ENCODE data around the gene CCDC112. TPM values are rescaled to one million over a fixed set of nuclear protein-coding genes. Genes with fewer than 3 reads are reported as not detected.
A peak's percentile ranks its signal among the peaks of the same experiment; 100 is the strongest.
"Not testable (repeated sequence)": the region's sequence is repeated elsewhere in the genome, so short reads cannot be mapped to it uniquely, and the experiment has no call there.

The CCDC112 gene
- 1 to 10 TPM; 1.4 to 1.7 TPM for total RNA-seq

- Mint-ChIP-seq H3K27ac (peak within 1 kb of the TSS; percentile 34), H3K36me3 (ENCODE audit: low read depth) (no peaks in the 10 kb centered on the region), H3K9me3 (peaks cover 5% of the 10 kb centered on the region), H3K27me3 (no peaks in the 10 kb centered on the region), H3K4me1 (peaks cover 5% of the 10 kb centered on the region), H3K4me3 (peak within 1 kb of the TSS; percentile 84)
- ATAC-seq (replicated peaks), result peak; percentile 91
Observed at GRCh38 chr5:115296124-115297022, at the start of gene CCDC112. Gene CCDC112 (minus strand): TSS chr5:115296654. CDS start chr5:115296543, 111 bp downstream.

DNA sequence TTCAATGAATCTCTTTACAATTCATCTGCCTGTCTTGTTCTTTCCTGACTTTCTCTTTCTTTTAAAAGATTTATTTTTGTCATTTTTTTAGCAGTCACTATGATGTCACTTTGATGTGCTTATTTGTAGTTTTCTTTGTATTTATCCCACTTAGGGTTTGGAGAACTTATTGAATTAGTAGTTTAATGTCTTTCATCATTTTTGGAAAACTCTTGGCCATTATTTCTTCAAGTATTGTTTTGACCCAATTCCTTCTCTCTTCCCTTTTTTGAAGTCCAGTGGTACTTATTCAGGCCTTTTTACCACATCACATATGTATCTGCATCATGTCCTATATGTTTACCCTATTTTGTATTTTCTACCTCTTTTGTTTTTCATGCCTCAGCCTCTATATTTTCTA, 48.9 kb upstream of the CCDC112 start:
- no peak overlapping the region for H3K4me3 Mint-ChIP-seq
- H3K36me3 Mint-ChIP-seq (ENCODE audit: low read depth), result no peaks in the 10 kb centered on the region
- peaks cover 15% of the 10 kb centered on the region for H3K27me3 Mint-ChIP-seq
- no peak overlapping the region for H3K27ac Mint-ChIP-seq
- no peaks in the 10 kb centered on the region for H3K4me1 Mint-ChIP-seq
- no peak for ATAC-seq (replicated peaks)
- no peaks in the 10 kb centered on the region for H3K9me3 Mint-ChIP-seq

GRCh38 chr5:115343855-115344254, 47.4 kb upstream of the CCDC112 start:
- peaks cover 18% of the 10 kb centered on the region for H3K27me3 Mint-ChIP-seq
- ATAC-seq (replicated peaks), result no peak
- H3K27ac Mint-ChIP-seq, result no peak overlapping the region
- H3K9me3 Mint-ChIP-seq, result no peaks in the 10 kb centered on the region
- H3K4me3 Mint-ChIP-seq, result no peak overlapping the region
- no peaks in the 10 kb centered on the region for H3K36me3 Mint-ChIP-seq (ENCODE audit: low read depth)
- H3K4me1 Mint-ChIP-seq, result no peaks in the 10 kb centered on the region

DNA sequence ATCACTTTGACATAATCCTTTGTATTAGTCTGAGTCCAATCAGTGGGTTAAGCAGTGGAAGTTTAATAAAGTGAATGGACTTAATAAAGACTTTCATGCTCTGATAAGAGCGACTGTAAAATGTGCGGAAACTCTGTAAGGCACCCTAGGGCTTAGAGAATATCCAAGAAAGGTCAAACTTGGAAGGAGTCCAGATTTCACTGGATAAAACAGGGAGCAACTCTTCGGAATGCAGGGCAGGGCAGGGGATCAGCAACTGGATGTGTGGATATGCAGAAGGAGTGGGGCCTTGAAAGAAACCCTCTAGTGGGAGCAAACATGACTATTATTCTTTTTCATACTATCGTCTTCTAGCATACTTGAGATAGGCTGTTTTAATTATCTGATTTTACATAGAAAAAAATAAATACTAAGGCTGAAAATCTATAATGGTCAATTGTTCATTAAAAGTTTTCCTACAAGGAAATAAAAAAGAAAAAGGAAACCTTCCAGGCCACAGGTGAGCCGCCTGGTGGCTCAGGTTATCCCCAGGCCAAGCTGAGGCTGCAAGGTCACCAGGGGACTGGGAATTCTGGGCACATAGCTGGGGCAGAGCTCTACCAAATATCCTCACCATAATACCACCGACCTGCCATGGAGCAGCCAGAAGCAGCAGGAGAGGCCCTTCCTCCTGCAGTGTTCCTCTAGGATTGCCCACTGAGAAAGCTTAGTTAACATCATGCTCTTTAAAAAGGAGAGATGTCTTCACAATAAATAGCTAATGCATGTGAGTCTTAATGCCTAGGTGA, 46.3 kb upstream of the CCDC112 start:
- H3K36me3 Mint-ChIP-seq (ENCODE audit: low read depth), result no peaks in the 10 kb centered on the region
- ATAC-seq (replicated peaks), result no peak
- H3K27me3 Mint-ChIP-seq, result peaks cover 24% of the 10 kb centered on the region

DNA sequence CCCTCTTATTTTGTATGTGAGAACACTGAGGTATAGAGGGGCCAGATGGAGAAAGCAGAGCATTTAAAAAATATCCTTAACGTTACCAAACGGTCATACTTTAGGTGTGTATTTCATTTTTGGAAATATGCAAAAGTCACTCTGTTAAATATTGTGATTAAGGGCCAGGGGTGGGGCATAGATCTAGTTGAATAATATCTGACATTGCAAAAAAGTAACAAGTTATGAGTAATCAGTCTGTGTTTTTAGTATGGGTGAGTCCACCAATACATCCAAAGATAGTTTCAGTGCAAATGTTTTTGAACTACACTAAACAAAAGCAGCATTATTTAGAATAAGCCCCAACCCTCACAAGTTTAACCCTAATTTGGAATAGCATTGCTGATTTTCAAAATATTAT, 45.3 kb upstream of the CCDC112 start:
- no peak overlapping the region for H3K27ac Mint-ChIP-seq
- no peak for ATAC-seq (replicated peaks)
- no peaks in the 10 kb centered on the region for H3K36me3 Mint-ChIP-seq (ENCODE audit: low read depth)
- no peaks in the 10 kb centered on the region for H3K9me3 Mint-ChIP-seq
- no peaks in the 10 kb centered on the region for H3K4me1 Mint-ChIP-seq
- H3K4me3 Mint-ChIP-seq, result no peak overlapping the region
- peaks cover 21% of the 10 kb centered on the region for H3K27me3 Mint-ChIP-seq

More for the DNA sequence above, 46.3 kb upstream of the CCDC112 start:
- Mint-ChIP-seq H3K4me3 (no peak overlapping the region), H3K4me1 (no peaks in the 10 kb centered on the region), H3K9me3 (no peaks in the 10 kb centered on the region), H3K27ac (no peak overlapping the region)

DNA sequence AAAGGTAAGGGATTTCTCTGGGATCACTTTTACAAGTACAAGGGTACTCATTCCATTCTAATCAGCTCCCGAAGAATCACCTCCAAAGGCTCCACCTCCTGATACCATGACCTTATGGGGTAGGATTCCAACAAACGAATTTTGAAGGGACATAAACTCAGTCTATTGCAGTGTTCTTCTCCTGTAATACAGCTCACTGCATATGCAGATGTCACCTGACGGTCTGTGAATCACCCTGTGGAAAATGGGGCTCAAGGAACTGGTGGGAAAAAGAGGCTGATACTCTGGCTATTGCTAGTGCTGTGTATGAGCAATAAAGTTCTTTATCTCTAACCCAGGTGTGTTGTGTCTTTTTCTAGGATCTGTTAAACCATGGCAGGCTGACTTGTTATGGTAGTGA, 42.4 kb upstream of the CCDC112 start:
- no peaks in the 10 kb centered on the region for H3K9me3 Mint-ChIP-seq
- H3K4me1 Mint-ChIP-seq, result no peaks in the 10 kb centered on the region
- no peaks in the 10 kb centered on the region for H3K36me3 Mint-ChIP-seq (ENCODE audit: low read depth)
- H3K27me3 Mint-ChIP-seq, result peaks cover 22% of the 10 kb centered on the region
- H3K4me3 Mint-ChIP-seq, result no peak overlapping the region
- H3K27ac Mint-ChIP-seq, result no peak overlapping the region
- ATAC-seq (replicated peaks), result no peak

- no peak overlapping the region for H3K4me3 Mint-ChIP-seq
- no peaks in the 10 kb centered on the region for H3K36me3 Mint-ChIP-seq (ENCODE audit: low read depth)
- H3K4me1 Mint-ChIP-seq, result no peaks in the 10 kb centered on the region
- no peak overlapping the region for H3K27ac Mint-ChIP-seq
- H3K27me3 Mint-ChIP-seq, result peaks cover 22% of the 10 kb centered on the region
- no peak for ATAC-seq (replicated peaks)
- no peaks in the 10 kb centered on the region for H3K9me3 Mint-ChIP-seq
Observed at GRCh38 chr5:115337882-115338281, 41.4 kb upstream of the CCDC112 start.

DNA sequence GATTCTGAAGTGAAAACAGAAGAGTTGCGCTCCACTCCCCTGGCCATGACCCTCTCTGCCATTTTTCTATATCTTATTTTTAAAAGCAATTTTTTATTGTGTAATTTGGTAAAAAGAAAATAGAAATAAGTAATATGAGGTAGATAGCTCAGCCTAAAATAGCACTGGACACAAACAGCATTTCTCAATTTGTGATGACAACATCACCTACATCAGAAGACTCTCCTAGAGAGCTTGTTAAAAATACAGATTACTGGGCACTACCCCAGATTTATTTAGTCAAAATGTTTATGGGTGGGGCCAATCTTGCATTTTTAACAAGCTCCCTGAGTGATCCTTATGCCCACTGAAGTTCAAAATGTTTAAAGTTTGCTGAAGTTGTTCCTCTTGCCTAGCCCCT, 40.5 kb upstream of the CCDC112 start:
- Mint-ChIP-seq H3K27ac (no peak overlapping the region), H3K4me3 (no peak overlapping the region), H3K27me3 (peaks cover 19% of the 10 kb centered on the region), H3K36me3 (ENCODE audit: low read depth) (no peaks in the 10 kb centered on the region), H3K9me3 (no peaks in the 10 kb centered on the region), H3K4me1 (no peaks in the 10 kb centered on the region)
- no peak for ATAC-seq (replicated peaks)

DNA sequence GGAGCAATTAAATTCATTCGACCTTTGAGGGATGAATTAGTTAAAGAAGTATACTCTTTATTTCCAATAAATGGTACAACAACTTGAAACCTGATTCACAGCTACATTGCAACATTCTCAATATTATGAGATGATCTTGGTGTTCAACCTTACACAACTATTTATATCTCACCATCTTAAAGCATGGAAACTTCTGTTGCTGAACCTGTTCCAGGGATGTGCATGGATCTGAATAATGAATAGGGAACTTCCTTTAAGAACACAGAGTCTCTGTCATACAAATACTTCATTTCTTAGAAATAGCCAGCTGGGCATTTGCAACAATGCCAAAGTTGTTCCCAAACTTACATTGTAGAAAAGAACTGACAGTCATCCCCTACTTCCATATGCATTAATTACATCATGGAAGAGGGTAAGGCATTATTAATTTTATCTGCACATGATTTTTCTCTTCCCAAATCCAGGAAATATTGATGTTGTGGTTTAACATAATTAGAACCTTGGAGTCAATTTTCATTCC, 39.8 kb upstream of the CCDC112 start:
- H3K27ac Mint-ChIP-seq, result no peak overlapping the region
- ATAC-seq (replicated peaks), result no peak
- H3K4me1 Mint-ChIP-seq, result no peaks in the 10 kb centered on the region
- H3K36me3 Mint-ChIP-seq (ENCODE audit: low read depth), result no peaks in the 10 kb centered on the region
- peaks cover 19% of the 10 kb centered on the region for H3K27me3 Mint-ChIP-seq
- H3K4me3 Mint-ChIP-seq, result no peak overlapping the region
- no peaks in the 10 kb centered on the region for H3K9me3 Mint-ChIP-seq

GRCh38 chr5:115335301-115335700, 38.8 kb upstream of the CCDC112 start:
- Mint-ChIP-seq H3K4me3 (no peak overlapping the region), H3K9me3 (no peaks in the 10 kb centered on the region), H3K4me1 (no peaks in the 10 kb centered on the region), H3K27ac (no peak overlapping the region), H3K36me3 (ENCODE audit: low read depth) (no peaks in the 10 kb centered on the region), H3K27me3 (peaks cover 19% of the 10 kb centered on the region)
- no peak for ATAC-seq (replicated peaks)

- no peak overlapping the region for H3K4me3 Mint-ChIP-seq
- H3K4me1 Mint-ChIP-seq, result no peaks in the 10 kb centered on the region
- no peak overlapping the region for H3K27ac Mint-ChIP-seq
- no peaks in the 10 kb centered on the region for H3K9me3 Mint-ChIP-seq
- peaks cover 3% of the 10 kb centered on the region for H3K27me3 Mint-ChIP-seq
- peak; percentile 78 for ATAC-seq (replicated peaks)
- no peaks in the 10 kb centered on the region for H3K36me3 Mint-ChIP-seq (ENCODE audit: low read depth)
Observed at GRCh38 chr5:115333164-115333563, 36.7 kb upstream of the CCDC112 start.

GRCh38 chr5:115330830-115331229, 34.4 kb upstream of the CCDC112 start:
- H3K27me3 Mint-ChIP-seq, result peaks cover 8% of the 10 kb centered on the region
- no peak overlapping the region for H3K4me3 Mint-ChIP-seq
- no peaks in the 10 kb centered on the region for H3K4me1 Mint-ChIP-seq
- no peaks in the 10 kb centered on the region for H3K36me3 Mint-ChIP-seq (ENCODE audit: low read depth)
- H3K9me3 Mint-ChIP-seq, result no peaks in the 10 kb centered on the region
- no peak overlapping the region for H3K27ac Mint-ChIP-seq
- peak; percentile 42 for ATAC-seq (replicated peaks)

DNA sequence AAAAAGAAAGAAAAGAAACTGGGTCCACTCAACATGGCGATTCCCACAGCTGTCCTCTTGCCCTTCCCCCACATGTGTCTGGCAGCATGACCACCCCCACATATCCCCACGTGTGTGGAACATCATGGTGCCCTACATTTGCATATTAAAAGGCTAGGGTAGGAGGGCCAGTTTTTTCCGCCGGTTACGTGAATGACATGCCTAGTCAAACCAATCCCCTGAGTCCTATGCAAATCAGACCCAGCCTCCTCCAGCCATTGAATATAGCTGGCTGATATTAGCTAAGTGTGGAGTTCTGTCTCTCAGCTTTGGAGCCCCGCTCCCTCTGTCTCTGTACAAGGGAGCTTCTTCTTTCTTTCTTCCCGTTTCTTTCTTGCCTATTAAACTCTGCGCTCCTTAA, 33.0 kb upstream of the CCDC112 start:
- ATAC-seq (replicated peaks), result no peak
- no peaks in the 10 kb centered on the region for H3K4me1 Mint-ChIP-seq
- no peaks in the 10 kb centered on the region for H3K9me3 Mint-ChIP-seq
- no peaks in the 10 kb centered on the region for H3K36me3 Mint-ChIP-seq (ENCODE audit: low read depth)
- peaks cover 9% of the 10 kb centered on the region for H3K27me3 Mint-ChIP-seq
- no peak overlapping the region for H3K4me3 Mint-ChIP-seq
- no peak overlapping the region for H3K27ac Mint-ChIP-seq

- not testable (repeated sequence) for H3K4me3 Mint-ChIP-seq; ATAC-seq (replicated peaks); H3K27ac Mint-ChIP-seq; H3K4me1 Mint-ChIP-seq; H3K36me3 Mint-ChIP-seq (ENCODE audit: low read depth); H3K9me3 Mint-ChIP-seq
- H3K27me3 Mint-ChIP-seq, result peaks cover 16% of the 10 kb centered on the region
Observed at GRCh38 chr5:115328617-115329274, 32.3 kb upstream of the CCDC112 start.

Measured in activated T-helper 17 cell treated with anti-CD3 and anti-CD28 coated beads, Interleukin-2, amount 50 U/mL, for 72 hours (primary cell).